Thymus (tissue), 11 donors: ENCODE data around the gene ZFYVE28. TPM values are rescaled to one million over a fixed set of nuclear protein-coding genes. Genes with fewer than 3 reads are reported as not detected.

Experiments used
- DNase-seq, 9 donors: peaks; one replicate each; pipeline ENCODE4 v3.0.0-alpha.2; 2013; ENCODE audit warnings: low spot score in 9 of 9, low read depth in 6 of 9, missing footprints in 1 of 9
- H3K27ac ChIP-seq, 2 donors: one replicate each; pipeline ENCODE4 v1.5.1; 2013; ENCODE audit warnings: control low read depth in 1 of 2, low read depth in 1 of 2, low read length in 1 of 2, mild to moderate bottlenecking in 1 of 2, moderate library complexity in 1 of 2
- H3K27me3 ChIP-seq, 2 donors: one replicate each; pipeline ENCODE4 v1.5.1; 2013; ENCODE audit warnings: low read length in 1 of 2; ENCODE audit not compliant: control insufficient read depth in 2 of 2, insufficient read depth in 1 of 2
- H3K36me3 ChIP-seq, 2 donors: one replicate each; pipeline ENCODE4 v1.5.1; 2013; ENCODE audit warnings: low read length in 1 of 2, mild to moderate bottlenecking in 1 of 2, moderate library complexity in 1 of 2; ENCODE audit not compliant: control insufficient read depth in 2 of 2, insufficient read depth in 2 of 2
- H3K4me1 ChIP-seq, 2 donors: one replicate each; pipeline ENCODE4 v1.5.1; 2013; ENCODE audit warnings: low read length in 2 of 2; ENCODE audit not compliant: control insufficient read depth in 2 of 2, insufficient read depth in 2 of 2
- H3K4me3 ChIP-seq, 2 donors: one replicate each; pipeline ENCODE4 v1.5.1; 2013; ENCODE audit warnings: low read length in 2 of 2, control low read depth in 1 of 2, mild to moderate bottlenecking in 1 of 2
- H3K9me3 ChIP-seq, 2 donors: one replicate each; pipeline ENCODE4 v1.5.1; 2013; ENCODE audit warnings: low read length in 1 of 2, mild to moderate bottlenecking in 1 of 2; ENCODE audit not compliant: control insufficient read depth in 2 of 2, insufficient read depth in 1 of 2
- WGBS: extraction: QIAGEN DNeasy Blood & Tissue Kit; methylation state at CpG from one replicate; pipeline ENCODE4 v1.1.7; 2013; 5-methylcytosine and 5-hydroxymethylcytosine counted together
- polyA plus RNA-seq: library from polyadenylated mRNA; stranded (reverse); fragments of 200-250 nt; gene quantifications from one replicate; pipeline ENCODE4 v1.2.3, GENCODE V29; 2013
- total RNA-seq: library from RNA; stranded (reverse); fragments of 120-200 nt; gene quantifications from one replicate; pipeline ENCODE4 v1.2.4, GENCODE V29; 2013
- donor health status: healthy.

The ZFYVE28 gene
- total and polyA plus RNA-seq, 2 donors, result 2.8 to 7.8 TPM

- Histone ChIP-seq H3K9me3 (no peaks in the 10 kb centered on the region), H3K36me3 (no peaks in the 10 kb centered on the region), H3K27me3 (peaks cover 0 to 3% of the 10 kb centered on the region in 2 donors), H3K4me3 (no peak overlapping the region), H3K4me1 (peaks cover 0 to 12% of the 10 kb centered on the region in 2 donors), H3K27ac (no peak overlapping the region)
- WGBS, result 85% methylated on average over 15 of the region's 15 CpGs
- DNase-seq, result no peak
These were observed 145.2 kb downstream of the ZFYVE28 start for GRCh38 chr4:2273221-2273620.

- WGBS, result 85% methylated on average over 6 of the region's 6 CpGs
- H3K27me3 ChIP-seq, result peaks cover 0 to 3% of the 10 kb centered on the region in 2 donors
- DNase-seq, result no peak
- H3K9me3 ChIP-seq, result no peaks in the 10 kb centered on the region
- peaks cover 0 to 12% of the 10 kb centered on the region in 2 donors for H3K4me1 ChIP-seq
- H3K36me3 ChIP-seq, result no peaks in the 10 kb centered on the region
- no peak overlapping the region for H3K27ac ChIP-seq
- H3K4me3 ChIP-seq, result no peak overlapping the region
These were observed 145.7 kb downstream of the ZFYVE28 start for GRCh38 chr4:2272828-2273120.

GRCh38 chr4:2272026-2272827 lies 146.2 kb downstream of the ZFYVE28 start:
- Histone ChIP-seq H3K4me1 (peaks cover 0 to 12% of the 10 kb centered on the region in 2 donors), H3K27ac (no peak overlapping the region), H3K4me3 (no peak overlapping the region), H3K9me3 (no peaks in the 10 kb centered on the region), H3K36me3 (no peaks in the 10 kb centered on the region), H3K27me3 (peaks cover 0 to 5% of the 10 kb centered on the region in 2 donors)
- no peak for DNase-seq
- WGBS, result 95% methylated on average over 25 of the region's 25 CpGs

DNA sequence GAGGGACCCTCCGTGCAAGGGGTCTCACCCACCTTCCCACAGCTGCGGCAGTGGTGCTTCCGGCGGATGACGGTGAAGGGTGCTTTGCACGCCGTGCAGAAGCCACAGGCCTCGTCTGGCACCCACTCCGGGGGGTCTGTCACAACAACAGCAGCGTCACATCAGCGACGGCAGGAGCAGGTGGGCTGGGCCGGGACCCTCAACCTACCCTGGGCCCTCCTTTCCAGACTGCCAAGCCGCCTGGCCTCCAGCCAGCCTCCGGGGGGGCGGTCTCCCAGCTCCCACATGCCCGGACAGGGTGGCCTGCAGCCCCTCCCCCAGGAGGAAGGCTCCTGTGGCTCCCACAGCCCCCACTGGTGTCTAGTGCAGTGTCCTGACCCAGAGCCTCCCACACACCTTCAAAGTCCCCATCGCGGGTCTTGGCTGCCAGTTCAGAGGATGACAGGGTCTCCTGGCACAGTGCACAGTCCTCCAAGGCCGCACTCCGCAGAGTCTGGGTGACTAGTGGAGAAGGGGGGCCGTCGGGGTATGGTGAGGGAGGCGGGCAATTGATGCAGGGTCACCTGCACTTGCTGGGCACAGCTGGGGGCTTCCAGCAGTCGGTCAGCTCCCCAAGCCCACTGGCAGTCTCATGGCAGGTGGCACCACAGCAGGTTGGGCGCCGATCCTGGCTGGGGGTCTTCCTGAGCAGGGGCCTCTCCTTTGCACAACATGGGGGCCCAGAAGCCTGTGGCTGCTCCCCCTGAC lies 147.0 kb downstream of the ZFYVE28 start:
- Histone ChIP-seq H3K27me3 (peaks cover 0 to 5% of the 10 kb centered on the region in 2 donors), H3K4me1 (peaks cover 0 to 12% of the 10 kb centered on the region in 2 donors), H3K36me3 (no peaks in the 10 kb centered on the region), H3K4me3 (no peak overlapping the region), H3K27ac (no peak overlapping the region), H3K9me3 (no peaks in the 10 kb centered on the region)
- WGBS, result 95% methylated on average over 27 of the region's 27 CpGs
- DNase-seq, result no peak

- DNase-seq, result no peak
- H3K4me1 ChIP-seq, result peaks cover 0 to 17% of the 10 kb centered on the region in 2 donors
- WGBS, result 94% methylated on average over 34 of the region's 34 CpGs
- no peaks in the 10 kb centered on the region for H3K36me3 ChIP-seq
- no peak overlapping the region for H3K27ac ChIP-seq
- peaks cover 0 to 5% of the 10 kb centered on the region in 2 donors for H3K27me3 ChIP-seq
- no peaks in the 10 kb centered on the region for H3K9me3 ChIP-seq
- H3K4me3 ChIP-seq, result no peak overlapping the region
These were observed 147.9 kb downstream of the ZFYVE28 start for GRCh38 chr4:2270341-2271165.

- Histone ChIP-seq H3K4me3 (no peak overlapping the region), H3K4me1 (peaks cover under 1 to 18% of the 10 kb centered on the region in 2 donors), H3K27ac (no peak overlapping the region), H3K9me3 (no peaks in the 10 kb centered on the region), H3K27me3 (peaks cover 0 to 5% of the 10 kb centered on the region in 2 donors), H3K36me3 (no peaks in the 10 kb centered on the region)
- 89% methylated on average over 12 of the region's 12 CpGs for WGBS
- DNase-seq, result no peak
These were observed 148.8 kb downstream of the ZFYVE28 start for GRCh38 chr4:2269618-2270163.

DNA sequence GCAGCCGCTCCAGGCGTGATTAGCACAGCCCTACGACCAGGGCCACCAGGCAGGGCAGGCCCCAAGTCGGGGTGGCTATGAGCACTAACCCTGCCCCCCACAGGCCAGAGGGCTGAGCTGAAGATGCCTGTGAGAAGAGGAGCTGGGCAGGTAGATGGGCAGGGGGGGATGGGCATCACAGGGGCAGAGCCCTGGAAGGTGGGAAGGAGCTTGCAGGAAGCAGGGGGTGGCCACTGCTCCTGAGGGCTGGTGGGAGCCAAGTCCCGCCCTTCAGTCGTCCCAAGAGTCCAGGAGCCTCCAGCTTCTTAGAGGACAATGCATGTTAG lies 149.3 kb downstream of the ZFYVE28 start:
- DNase-seq, result no peak
- Histone ChIP-seq H3K36me3 (no peaks in the 10 kb centered on the region), H3K9me3 (no peaks in the 10 kb centered on the region), H3K4me3 (no peak overlapping the region), H3K27me3 (peaks cover 0 to 5% of the 10 kb centered on the region in 2 donors), H3K4me1 (peaks cover 6 to 23% of the 10 kb centered on the region in 2 donors), H3K27ac (no peak overlapping the region)
- 89% methylated on average over 6 of the region's 6 CpGs for WGBS

GRCh38 chr4:2268357-2269205 lies 149.9 kb downstream of the ZFYVE28 start:
- WGBS, result 87% methylated on average over 22 of the region's 22 CpGs
- DNase-seq, result no peak
- H3K27ac ChIP-seq, result no peak overlapping the region
- H3K27me3 ChIP-seq, result peaks cover 0 to 5% of the 10 kb centered on the region in 2 donors
- peaks cover 12 to 24% of the 10 kb centered on the region in 2 donors for H3K4me1 ChIP-seq
- no peaks in the 10 kb centered on the region for H3K9me3 ChIP-seq
- no peak overlapping the region for H3K4me3 ChIP-seq
- no peaks in the 10 kb centered on the region for H3K36me3 ChIP-seq
